Peyer's patch (tissue), 4 donors: ENCODE results near the gene NDEL1. TPM values are rescaled to one million over a fixed set of nuclear protein-coding genes. Genes with fewer than 3 reads are reported as not detected.

Source experiments
- DNase-seq, 3 donors: peaks; one replicate each; pipeline ENCODE4 v3.0.0-alpha.2; 2017 to 2019
- H3K27ac ChIP-seq, 4 donors: fragments of 200-600 bp; sonication (generic); one replicate each; pipeline ENCODE4 v1.5.1; 2016 to 2019
- H3K27me3 ChIP-seq, 2 donors: fragments of 200-600 bp; sonication (generic); one replicate each; pipeline ENCODE4 v1.5.1; 2019
- H3K36me3 ChIP-seq, 3 donors: fragments of 200-600 bp; sonication (generic); one replicate each; pipeline ENCODE4 v1.5.1; 2016 to 2019
- H3K4me1 ChIP-seq, 4 donors: fragments of 200-600 bp; sonication (generic); one replicate each; pipeline ENCODE4 v1.5.1; 2016 to 2019
- H3K4me3 ChIP-seq, 4 donors: fragments of 200-600 bp; sonication (generic); 1 replicate in 3 of 4; 2 replicates in 1 of 4; pipeline ENCODE4 v1.5.1; 2016 to 2019; ENCODE audit warnings: mild to moderate bottlenecking in 1 of 4
- H3K9me3 ChIP-seq, 4 donors: fragments of 200-600 bp; sonication (generic); one replicate each; pipeline ENCODE4 v1.5.1; 2016 to 2019; ENCODE audit warnings: mild to moderate bottlenecking in 1 of 4
- POLR2A ChIP-seq, 2 donors: fragments of 450-650 bp; IDR thresholded peaks; one replicate each; pipeline ENCODE4 v1.5.1; 2017; ENCODE audit warnings: antibody characterized with exemption in 2 of 2, mild to moderate bottlenecking in 2 of 2, moderate library complexity in 2 of 2
- total RNA-seq, 4 donors: library from RNA; depleted of rRNA; stranded (reverse); fragments of >200 nt; gene quantifications; one replicate each; pipeline ENCODE4 v1.1.0, GENCODE V29; 2016
- TF ChIP-seq, protein P1 (sequence below), 6 experiments: fragments of 450-650 bp in 4 of 6; fragments of 200-600 bp in 2 of 6; sonication (generic) in 1 of 6; IDR thresholded peaks; one replicate each; pipeline ENCODE4 v1.5.1; 2017 to 2019; ENCODE audit warnings: antibody characterized with exemption in 6 of 6, mild to moderate bottlenecking in 3 of 6, moderate library complexity in 1 of 6

NDEL1 gene
- total RNA-seq, 4 donors from 2014 or later = 70.4 to 125 (median 99.9) TPM

- Histone ChIP-seq H3K9me3 (no peaks in the 10 kb centered on the region), H3K4me3 (no peak overlapping the region), H3K4me1 (peaks cover 0 to 5% (median 1%) of the 10 kb centered on the region in 4 donors), H3K27me3 (no peaks in the 10 kb centered on the region), H3K36me3 (peaks cover 0 to 43% (median 0%) of the 10 kb centered on the region in 3 donors), H3K27ac (no peak overlapping the region)
- no peak for DNase-seq
- TF ChIP-seq, protein P1, sequence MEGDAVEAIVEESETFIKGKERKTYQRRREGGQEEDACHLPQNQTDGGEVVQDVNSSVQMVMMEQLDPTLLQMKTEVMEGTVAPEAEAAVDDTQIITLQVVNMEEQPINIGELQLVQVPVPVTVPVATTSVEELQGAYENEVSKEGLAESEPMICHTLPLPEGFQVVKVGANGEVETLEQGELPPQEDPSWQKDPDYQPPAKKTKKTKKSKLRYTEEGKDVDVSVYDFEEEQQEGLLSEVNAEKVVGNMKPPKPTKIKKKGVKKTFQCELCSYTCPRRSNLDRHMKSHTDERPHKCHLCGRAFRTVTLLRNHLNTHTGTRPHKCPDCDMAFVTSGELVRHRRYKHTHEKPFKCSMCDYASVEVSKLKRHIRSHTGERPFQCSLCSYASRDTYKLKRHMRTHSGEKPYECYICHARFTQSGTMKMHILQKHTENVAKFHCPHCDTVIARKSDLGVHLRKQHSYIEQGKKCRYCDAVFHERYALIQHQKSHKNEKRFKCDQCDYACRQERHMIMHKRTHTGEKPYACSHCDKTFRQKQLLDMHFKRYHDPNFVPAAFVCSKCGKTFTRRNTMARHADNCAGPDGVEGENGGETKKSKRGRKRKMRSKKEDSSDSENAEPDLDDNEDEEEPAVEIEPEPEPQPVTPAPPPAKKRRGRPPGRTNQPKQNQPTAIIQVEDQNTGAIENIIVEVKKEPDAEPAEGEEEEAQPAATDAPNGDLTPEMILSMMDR (IDR thresholded peaks at IDR 0.05) = no peak
- TF ChIP-seq POLR2A (IDR thresholded peaks at IDR 0.05) = no peak
These were observed 6.0 kb downstream of the NDEL1 start for GRCh38 chr17:8441690-8442089.

DNA sequence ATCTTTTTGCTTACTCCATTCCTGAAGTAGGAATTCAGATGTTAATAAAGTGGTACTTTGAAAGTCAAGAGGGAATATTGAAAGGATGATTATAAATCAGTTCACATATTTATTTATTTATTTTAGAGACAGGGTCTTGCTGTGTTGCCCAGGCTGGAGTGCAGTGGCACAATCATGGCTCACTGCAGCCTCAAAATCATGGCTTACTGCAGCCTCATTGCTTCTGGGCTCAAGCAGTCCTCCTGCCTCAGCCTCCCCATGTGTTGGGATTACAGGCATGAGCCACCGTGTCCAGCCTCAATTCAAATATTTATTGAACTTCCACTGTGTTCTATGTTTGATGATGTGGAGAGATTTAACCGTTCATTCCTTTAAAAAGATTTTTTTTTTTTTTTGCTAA lies 6.6 kb downstream of the NDEL1 start:
- Histone ChIP-seq H3K4me3 (no peak overlapping the region), H3K4me1 (peaks cover 0 to 2% (median 0%) of the 10 kb centered on the region in 4 donors), H3K9me3 (no peaks in the 10 kb centered on the region), H3K27me3 (no peaks in the 10 kb centered on the region), H3K27ac (no peak overlapping the region), H3K36me3 (peaks cover 0 to 49% (median 0%) of the 10 kb centered on the region in 3 donors)
- TF ChIP-seq, protein P1 (IDR thresholded peaks at IDR 0.05) = no peak
- DNase-seq = no peak

DNA sequence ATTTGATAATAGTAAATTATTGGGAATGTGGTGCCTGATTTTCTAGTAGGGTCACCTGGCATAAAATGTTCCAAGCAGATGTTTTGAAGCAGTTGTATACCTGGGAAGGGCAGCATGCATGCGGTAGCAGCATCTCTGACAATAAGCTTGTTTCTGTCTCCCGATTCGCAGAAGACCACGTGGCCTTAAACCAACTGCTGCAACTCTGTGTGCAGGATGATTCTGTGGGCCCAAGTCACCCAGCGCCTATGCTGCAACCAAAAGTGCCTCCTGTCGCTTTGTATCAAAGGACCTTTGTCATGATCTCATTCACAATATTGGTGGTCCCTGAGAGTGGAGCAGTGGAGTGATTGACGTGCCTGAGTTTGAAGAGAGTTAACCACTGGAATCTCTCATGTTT lies 8.1 kb downstream of the NDEL1 start:
- Histone ChIP-seq H3K9me3 (no peaks in the 10 kb centered on the region), H3K4me1 (peaks cover 0 to 2% (median 0%) of the 10 kb centered on the region in 4 donors), H3K27me3 (no peaks in the 10 kb centered on the region), H3K4me3 (no peak overlapping the region), H3K27ac (no peak overlapping the region), H3K36me3 (peaks cover 0 to 59% (median 0%) of the 10 kb centered on the region in 3 donors)
- DNase-seq = no peak
- TF ChIP-seq, protein P1 (IDR thresholded peaks at IDR 0.05) = no peak
- no peak for TF ChIP-seq POLR2A (IDR thresholded peaks at IDR 0.05)

GRCh38 chr17:8444494-8444893 lies 8.8 kb downstream of the NDEL1 start:
- Histone ChIP-seq H3K27me3 (no peaks in the 10 kb centered on the region), H3K9me3 (no peaks in the 10 kb centered on the region), H3K36me3 (peaks cover 0 to 59% (median 0%) of the 10 kb centered on the region in 3 donors), H3K27ac (no peak overlapping the region), H3K4me1 (peaks cover 0 to 2% (median 0%) of the 10 kb centered on the region in 4 donors), H3K4me3 (no peak overlapping the region)
- DNase-seq = no peak
- TF ChIP-seq, protein P1 (IDR thresholded peaks at IDR 0.05) = no peak
- no peak for TF ChIP-seq POLR2A (IDR thresholded peaks at IDR 0.05)

GRCh38 chr17:8445536-8445935 lies 9.9 kb downstream of the NDEL1 start:
- H3K4me1 ChIP-seq = peaks cover 0 to 2% (median 0%) of the 10 kb centered on the region in 4 donors
- no peaks in the 10 kb centered on the region for H3K9me3 ChIP-seq
- no peak overlapping the region for H3K4me3 ChIP-seq
- H3K36me3 ChIP-seq = peaks cover 0 to 62% (median 0%) of the 10 kb centered on the region in 3 donors
- TF ChIP-seq, protein P1 (IDR thresholded peaks at IDR 0.05) = no peak
- no peak for TF ChIP-seq POLR2A (IDR thresholded peaks at IDR 0.05)
- H3K27me3 ChIP-seq = no peaks in the 10 kb centered on the region
- H3K27ac ChIP-seq = no peak overlapping the region
- no peak for DNase-seq

GRCh38 chr17:8447799-8448198 lies 12.1 kb downstream of the NDEL1 start:
- DNase-seq = no peak
- no peaks in the 10 kb centered on the region for H3K9me3 ChIP-seq
- TF ChIP-seq, protein P1 (IDR thresholded peaks at IDR 0.05) = no peak
- no peak for TF ChIP-seq POLR2A (IDR thresholded peaks at IDR 0.05)
- H3K27me3 ChIP-seq = no peaks in the 10 kb centered on the region
- no peak overlapping the region for H3K27ac ChIP-seq
- peaks cover 0 to 83% (median 0%) of the 10 kb centered on the region in 3 donors for H3K36me3 ChIP-seq
- peaks cover 0 to 6% (median 4%) of the 10 kb centered on the region in 4 donors for H3K4me1 ChIP-seq
- H3K4me3 ChIP-seq = no peak overlapping the region
